Upper lobe of left lung (tissue), 6 donors: ENCODE measurements around the gene FBXO28. TPM values are rescaled to one million over a fixed set of nuclear protein-coding genes. Genes with fewer than 3 reads are reported as not detected.

ENCODE experiments used
- ATAC-seq, 2 donors: fragments of 200-7000 bp; cut with Tn5 transposase; one replicate each; pipeline ENCODE4 v1.9.1; 2022; ENCODE audit warnings: mild to moderate bottlenecking in 2 of 2, moderate library complexity in 2 of 2; ENCODE audit not compliant: low FRiP score in 2 of 2
- DNase-seq, 2 donors: peaks; one replicate each; pipeline ENCODE4 v3.0.0-alpha.2; 2019 to 2020
- H3K27ac ChIP-seq, 4 donors: fragments of 200-600 bp; sonication (generic); one replicate each; pipeline ENCODE4 v1.5.1; 2016 to 2019
- H3K27me3 ChIP-seq, 4 donors: fragments of 200-600 bp; sonication (generic); one replicate each; pipeline ENCODE4 v1.5.1; 2017 to 2019
- H3K36me3 ChIP-seq, 4 donors: fragments of 200-600 bp; sonication (generic); one replicate each; pipeline ENCODE4 v1.5.1; 2016 to 2019
- H3K4me1 ChIP-seq, 4 donors: fragments of 200-600 bp; sonication (generic); one replicate each; pipeline ENCODE4 v1.5.1; 2018 to 2019
- H3K4me3 ChIP-seq, 4 donors: fragments of 200-600 bp; sonication (generic); one replicate each; pipeline ENCODE4 v1.5.1; 2017 to 2019; ENCODE audit warnings: mild to moderate bottlenecking in 2 of 4, moderate library complexity in 1 of 4
- H3K9me3 ChIP-seq, 4 donors: fragments of 200-600 bp; sonication (generic); one replicate each; pipeline ENCODE4 v1.5.1; 2018 to 2019
- CTCF ChIP-seq, 6 experiments: fragments of 450-650 bp in 4 of 6; fragments of 200-600 bp in 2 of 6; sonication (generic) in 2 of 6; IDR thresholded peaks; one replicate each; pipeline ENCODE4 v1.5.1; 2016 to 2019; ENCODE audit warnings: antibody characterized with exemption in 6 of 6
- EP300 ChIP-seq, 4 donors: sonication (generic); formaldehyde crosslinking; IDR thresholded peaks; one replicate each; pipeline ENCODE4 v1.5.1; 2017; ENCODE audit warnings: antibody characterized with exemption in 4 of 4, control low read depth in 2 of 4
- POLR2A ChIP-seq, 4 donors: fragments of 450-650 bp; IDR thresholded peaks; one replicate each; pipeline ENCODE4 v1.5.1; 2016 to 2017; ENCODE audit warnings: antibody characterized with exemption in 4 of 4, mild to moderate bottlenecking in 2 of 4
- POLR2AphosphoS5 ChIP-seq, 2 donors: sonication (generic); formaldehyde crosslinking; IDR thresholded peaks; one replicate each; pipeline ENCODE4 v1.5.1; 2017; ENCODE audit warnings: antibody characterized with exemption in 2 of 2
- WGBS, 2 donors: methylation state at CpG; one replicate each; pipeline ENCODE4 v1.1.5; 2017 to 2018; 5-methylcytosine and 5-hydroxymethylcytosine counted together
- total RNA-seq, 6 donors: library from RNA; depleted of rRNA in 4 of 6; stranded (reverse); fragments of >200 nt in 4 of 6; gene quantifications; one replicate each; pipeline versions ENCODE4 v1.1.0 to v1.2.1, GENCODE V29; 2016 to 2021
- donor health status: DM: no; HTN: no; CAD: no; lungs with moderate emphysema.
- donor health status: DM: no; HTN: yes; CAD: no; lungs with severe emphysema.

The FBXO28 gene
- total RNA-seq, 6 donors from 2014 or later = 9.1 to 34.8 (median 27.2) TPM

DNA sequence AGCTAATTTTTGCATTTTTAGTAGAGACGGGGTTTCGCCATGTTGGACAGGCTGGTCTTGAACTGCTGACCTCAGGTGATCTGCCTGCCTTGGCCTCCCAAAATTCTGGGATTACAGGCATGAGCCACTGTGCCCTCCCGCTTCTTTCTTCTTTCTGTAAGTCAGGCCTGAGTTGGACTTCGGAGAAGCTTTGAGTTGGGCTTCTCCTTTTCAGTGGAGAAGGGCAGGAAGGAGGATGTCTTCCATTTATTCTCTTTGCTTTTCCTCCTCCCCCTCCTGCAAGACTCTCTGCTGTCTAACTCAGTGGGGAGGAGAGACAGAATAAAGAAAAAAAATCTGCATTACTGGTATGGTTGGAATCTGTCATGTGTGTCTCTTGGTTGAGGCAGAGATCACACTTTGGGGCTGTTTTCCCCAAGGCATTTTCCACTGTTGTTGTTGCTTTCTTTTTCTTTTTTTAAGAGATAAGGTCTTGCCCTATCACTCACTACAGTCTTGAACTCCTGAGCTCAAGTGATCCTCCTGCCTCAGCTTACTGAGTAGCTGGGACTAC is 55.9 kb downstream of the FBXO28 start:
- Histone ChIP-seq H3K36me3 (no peaks in the 10 kb centered on the region), H3K4me1 (peaks cover 4 to 23% (median 10%) of the 10 kb centered on the region in 4 donors), H3K27ac (peak overlapping the region; percentile 15 to 61 (median 42)), H3K9me3 (no peaks in the 10 kb centered on the region), H3K27me3 (no peaks in the 10 kb centered on the region), H3K4me3 (no peak overlapping the region)
- no peak for TF ChIP-seq EP300 (IDR thresholded peaks at IDR 0.05)
- no peak for TF ChIP-seq POLR2AphosphoS5 (IDR thresholded peaks at IDR 0.05)
- TF ChIP-seq CTCF (IDR thresholded peaks at IDR 0.05) = no peak
- no peak for TF ChIP-seq POLR2A (IDR thresholded peaks at IDR 0.05)
- WGBS, 2 donors = 79 to 89% methylated on average over 4 of the region's 4 CpGs
- DNase-seq = no peak
- ATAC-seq = no peak

DNA sequence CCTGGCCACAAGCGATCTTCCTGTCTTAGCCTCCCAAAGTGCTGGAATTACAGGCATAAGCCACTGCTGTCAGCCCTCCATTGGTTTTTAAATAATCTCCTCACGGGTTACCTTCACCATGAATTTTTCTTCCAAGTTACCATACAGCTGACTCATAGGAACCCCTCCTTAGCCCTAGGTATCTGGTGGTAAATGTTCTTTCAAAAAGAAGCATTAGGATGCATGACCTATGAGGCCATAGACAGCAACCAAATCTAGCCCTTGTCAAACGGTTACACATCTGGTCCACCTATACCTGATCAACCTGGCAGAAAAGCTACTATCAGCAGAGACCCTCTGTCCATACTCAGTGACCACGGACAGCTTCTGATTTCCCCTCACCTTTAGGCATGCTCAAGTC is 56.4 kb downstream of the FBXO28 start:
- no peaks in the 10 kb centered on the region for H3K9me3 ChIP-seq
- no peaks in the 10 kb centered on the region for H3K36me3 ChIP-seq
- ATAC-seq = peak in 1 of 2 donors; percentile 37
- H3K27me3 ChIP-seq = no peaks in the 10 kb centered on the region
- no peak for DNase-seq
- WGBS, 2 donors = 88 to 92% methylated on average over 4 of the region's 4 CpGs
- peak overlapping the region in 3 of 4 donors; percentile 30 to 44 (median 39) for H3K27ac ChIP-seq
- no peak overlapping the region for H3K4me3 ChIP-seq
- TF ChIP-seq CTCF (IDR thresholded peaks at IDR 0.05) = no peak
- no peak for TF ChIP-seq POLR2AphosphoS5 (IDR thresholded peaks at IDR 0.05)
- no peak for TF ChIP-seq POLR2A (IDR thresholded peaks at IDR 0.05)
- no peak for TF ChIP-seq EP300 (IDR thresholded peaks at IDR 0.05)
- peaks cover 4 to 23% (median 10%) of the 10 kb centered on the region in 4 donors for H3K4me1 ChIP-seq

DNA sequence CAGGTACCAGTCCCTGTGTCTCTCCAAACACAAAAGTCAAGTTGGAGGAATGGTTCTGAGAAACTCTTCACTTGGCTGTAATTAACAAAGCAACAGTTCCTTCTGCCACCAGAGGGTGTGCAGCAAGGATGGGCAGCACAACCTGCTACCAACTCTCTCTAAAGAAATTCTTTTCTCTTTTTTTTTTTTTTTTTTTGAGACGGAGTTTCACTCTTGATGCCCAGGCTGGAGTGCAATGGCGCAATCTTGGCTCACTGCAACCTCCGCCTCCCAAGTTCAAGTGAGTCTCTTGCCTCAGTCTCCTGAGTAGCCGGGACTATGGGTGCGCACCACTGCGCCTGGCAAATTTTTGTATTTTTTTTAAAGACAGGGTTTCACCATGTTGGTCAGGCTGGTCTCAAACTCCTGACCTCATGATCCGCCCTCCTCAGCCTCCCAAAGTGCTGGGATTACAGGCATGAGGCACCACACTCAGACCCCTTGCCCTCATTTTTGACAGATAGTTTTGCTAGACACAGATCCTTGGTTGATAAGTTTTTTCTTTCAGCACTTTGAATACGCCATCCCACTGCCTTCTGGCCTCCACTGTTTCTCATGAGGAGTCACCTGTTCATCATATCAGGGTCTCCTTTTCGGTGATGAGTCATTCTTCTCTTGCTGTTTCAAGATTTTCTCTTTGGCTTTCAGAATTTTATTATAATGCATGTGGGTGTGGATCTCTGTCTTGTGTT is 57.0 kb downstream of the FBXO28 start:
- ATAC-seq (peak; percentile 62 to 84), DNase-seq (peak in 1 of 2 donors; percentile 58)
- H3K9me3 ChIP-seq = no peaks in the 10 kb centered on the region
- peaks cover 7 to 23% (median 10%) of the 10 kb centered on the region in 4 donors for H3K4me1 ChIP-seq
- H3K4me3 ChIP-seq = no peak overlapping the region
- no peaks in the 10 kb centered on the region for H3K27me3 ChIP-seq
- WGBS, 2 donors = 62 to 64% methylated on average over 9 of the region's 9 CpGs
- TF ChIP-seq CTCF (IDR thresholded peaks at IDR 0.05) = peak in 5 of 6 experiments; percentile 14 to 69 (median 50)
- no peak for TF ChIP-seq POLR2AphosphoS5 (IDR thresholded peaks at IDR 0.05)
- H3K27ac ChIP-seq = peak overlapping the region in 2 of 4 donors; percentile 30 to 39
- no peaks in the 10 kb centered on the region for H3K36me3 ChIP-seq

GRCh38 chr1:224172229-224172628 is 58.3 kb downstream of the FBXO28 start:
- no peak for TF ChIP-seq EP300 (IDR thresholded peaks at IDR 0.05)
- no peak for TF ChIP-seq POLR2AphosphoS5 (IDR thresholded peaks at IDR 0.05)
- TF ChIP-seq POLR2A (IDR thresholded peaks at IDR 0.05) = no peak

GRCh38 chr1:224173523-224173922 is 59.6 kb downstream of the FBXO28 start:
- Histone ChIP-seq H3K27me3 (no peaks in the 10 kb centered on the region), H3K9me3 (no peaks in the 10 kb centered on the region), H3K27ac (no peak overlapping the region), H3K4me1 (peaks cover 7 to 19% (median 9%) of the 10 kb centered on the region in 4 donors), H3K36me3 (no peaks in the 10 kb centered on the region), H3K4me3 (no peak overlapping the region)
- 77 to 78% methylated on average over 5 of the region's 5 CpGs for WGBS, 2 donors
- TF ChIP-seq EP300 (IDR thresholded peaks at IDR 0.05) = no peak
- TF ChIP-seq CTCF (IDR thresholded peaks at IDR 0.05) = no peak
- no peak for TF ChIP-seq POLR2AphosphoS5 (IDR thresholded peaks at IDR 0.05)
- TF ChIP-seq POLR2A (IDR thresholded peaks at IDR 0.05) = no peak
- DNase-seq = no peak
- no peak for ATAC-seq

More at GRCh38 chr1:224172229-224172628, 58.3 kb downstream of the FBXO28 start:
- H3K27ac ChIP-seq = no peak overlapping the region
- no peak for ATAC-seq
- H3K36me3 ChIP-seq = no peaks in the 10 kb centered on the region
- H3K4me3 ChIP-seq = no peak overlapping the region
- peaks cover 7 to 23% (median 10%) of the 10 kb centered on the region in 4 donors for H3K4me1 ChIP-seq
- DNase-seq = no peak
- 75 to 86% methylated on average over 3 of the region's 3 CpGs for WGBS, 2 donors
- no peaks in the 10 kb centered on the region for H3K27me3 ChIP-seq
- H3K9me3 ChIP-seq = no peaks in the 10 kb centered on the region
